GM21619 (cell line): ENCODE measurements around the gene FAM171A1.

Source experiments
- ATAC-seq: cut with Tn5 transposase; IDR thresholded peaks from one replicate; pipeline ENCODE4 v1.9.1; 2021; ENCODE audit not compliant: unreplicated experiment

The FAM171A1 gene

DNA sequence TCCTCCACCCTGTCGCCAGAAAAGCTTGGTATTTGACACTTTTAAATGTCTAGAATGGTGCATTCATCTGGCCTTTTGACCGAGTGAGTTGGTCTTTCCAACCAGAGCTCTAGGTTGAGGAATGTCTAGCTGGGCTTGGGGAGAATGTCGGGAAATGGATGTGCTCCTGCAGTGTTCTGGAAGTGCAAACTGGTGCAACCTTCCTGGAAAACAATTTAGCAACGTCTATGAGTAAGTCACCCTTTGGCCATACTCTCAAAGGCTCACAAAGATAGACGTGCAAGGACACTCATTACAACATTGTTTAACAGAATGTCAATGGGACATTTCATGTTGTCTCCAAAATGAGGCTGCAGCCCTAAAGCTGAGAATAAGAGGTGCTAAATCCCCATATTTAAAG, 190.4 kb downstream of the FAM171A1 start:
- ATAC-seq, result no peak

- no peak for ATAC-seq
These were observed 194.8 kb downstream of the FAM171A1 start for GRCh38 chr10:15176269-15176668.

DNA sequence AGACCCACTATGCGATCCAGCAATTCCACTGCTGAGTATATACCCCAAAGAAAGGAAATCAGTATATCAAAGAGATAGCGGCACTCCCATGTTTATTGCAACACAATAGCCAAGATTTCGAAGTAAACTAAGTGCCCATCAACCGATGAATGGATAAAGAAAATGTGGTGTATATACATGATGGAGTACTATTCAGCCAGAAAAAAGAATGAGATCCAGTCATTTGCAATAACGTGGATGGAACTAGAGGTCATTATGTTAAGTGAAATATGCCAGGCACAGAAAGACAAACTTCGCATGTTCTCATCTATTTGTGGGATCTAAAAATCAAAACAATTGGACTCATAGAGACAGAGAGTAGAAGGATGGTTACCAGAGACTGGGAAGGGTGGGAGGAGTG, 195.5 kb downstream of the FAM171A1 start:
- ATAC-seq, result no peak

GRCh38 chr10:15172306-15172840, 198.7 kb downstream of the FAM171A1 start:
- ATAC-seq, result no peak

DNA sequence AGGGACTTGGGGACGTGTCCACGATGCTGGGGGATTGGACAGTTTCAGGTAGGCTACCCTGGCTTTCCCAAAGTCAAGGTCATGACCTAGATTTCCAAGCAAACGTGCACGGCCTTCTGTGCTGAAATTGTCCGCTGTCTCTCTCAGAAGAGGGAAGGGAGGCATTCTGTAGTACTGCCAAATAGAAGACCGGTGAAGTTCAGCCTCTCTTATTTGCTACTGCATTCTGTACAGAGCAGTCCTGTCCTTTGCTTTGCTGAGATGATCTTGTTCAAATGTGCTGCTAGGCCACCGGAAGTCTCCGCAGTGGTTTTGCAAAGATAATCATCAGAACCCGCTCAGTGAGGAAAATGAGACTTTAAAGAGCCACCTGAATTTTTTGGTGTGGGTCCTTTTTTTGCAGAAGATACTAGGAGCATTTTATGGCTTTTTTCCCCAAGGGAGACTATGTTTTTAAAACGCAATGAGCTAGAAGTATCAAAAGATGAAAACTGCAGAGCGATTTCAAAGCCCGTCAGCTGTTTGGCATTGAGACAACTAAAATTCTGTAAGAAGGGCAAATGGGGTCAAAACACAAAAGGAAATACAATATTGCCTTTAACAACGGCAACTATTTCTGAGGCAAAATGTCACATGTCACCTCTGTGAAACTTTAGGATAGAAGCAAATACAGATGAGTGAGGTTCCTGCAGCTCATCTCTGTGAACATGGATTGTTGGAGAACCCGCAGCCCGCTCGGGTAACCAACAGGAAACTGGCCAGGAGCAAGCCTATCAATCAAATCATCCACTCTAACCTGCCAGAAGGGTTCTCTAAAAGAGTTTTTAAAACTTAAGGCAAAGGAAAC, 201.3 kb downstream of the FAM171A1 start:
- no peak for ATAC-seq

DNA sequence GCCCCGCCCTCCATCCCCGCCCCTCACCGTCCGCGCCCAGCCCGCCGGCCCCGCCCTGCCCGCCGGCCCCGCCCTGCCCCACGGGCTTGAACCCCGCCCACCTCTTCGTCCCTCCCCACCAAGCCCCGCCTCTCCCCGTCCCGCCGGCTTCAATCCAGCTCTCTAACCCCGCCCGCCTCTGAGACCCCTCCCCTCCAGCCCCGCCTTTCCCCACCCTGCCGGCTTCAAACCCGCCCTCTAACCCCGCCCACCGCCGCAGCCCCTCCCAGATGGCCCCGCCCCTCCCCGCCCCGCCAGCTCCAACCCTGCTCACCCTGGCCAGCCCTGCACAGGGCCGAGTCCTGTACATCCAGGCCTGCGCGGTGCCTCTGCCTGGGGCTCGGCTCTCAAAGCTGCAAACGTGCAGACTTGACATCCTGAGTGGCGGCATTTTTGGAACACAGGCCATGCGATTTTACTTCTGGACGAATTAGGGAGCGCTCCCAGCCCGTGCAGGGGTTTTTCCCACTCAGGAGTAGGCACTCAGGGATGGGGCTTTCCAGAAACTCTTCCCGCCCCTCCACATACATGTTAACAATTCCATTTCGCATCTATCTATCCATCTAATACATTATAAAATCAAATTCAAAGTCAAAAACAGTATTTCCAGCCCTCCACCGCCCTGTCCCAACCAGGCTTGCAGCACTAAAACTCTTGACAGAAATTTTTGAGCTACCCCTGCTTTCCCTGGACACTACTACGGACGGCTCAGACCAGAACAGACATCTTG, 202.1 kb downstream of the FAM171A1 start:
- peak; percentile 37 for ATAC-seq

GRCh38 chr10:15168291-15168785, 202.8 kb downstream of the FAM171A1 start, which contains the start of gene NMT2:
Gene NMT2, minus strand, starts transcription at chr10:15168693. Its CDS starts 81 bp downstream, at chr10:15168612.
- ATAC-seq, result peak; percentile 82

- peak; percentile 45 for ATAC-seq
These were observed 203.4 kb downstream of the FAM171A1 start for GRCh38 chr10:15167411-15168290.

DNA sequence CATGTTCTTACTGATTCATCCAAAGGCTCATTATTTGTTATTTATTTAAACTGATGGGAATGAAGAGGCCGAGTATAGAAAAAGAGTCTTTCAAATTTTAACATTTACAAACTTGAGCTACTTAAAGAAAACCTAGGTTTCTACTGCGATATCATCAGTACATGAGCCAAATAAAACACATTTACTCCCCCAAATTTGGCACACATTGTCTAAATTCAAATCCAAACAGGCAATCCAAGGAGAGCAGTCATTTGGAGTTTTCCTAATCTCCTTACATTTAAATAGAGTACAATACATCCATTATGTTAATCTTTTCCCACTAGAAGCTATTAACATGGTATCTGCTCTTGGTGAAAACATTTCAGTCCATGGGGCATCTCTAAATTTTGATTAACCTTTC, 204.8 kb downstream of the FAM171A1 start:
- no peak for ATAC-seq

DNA sequence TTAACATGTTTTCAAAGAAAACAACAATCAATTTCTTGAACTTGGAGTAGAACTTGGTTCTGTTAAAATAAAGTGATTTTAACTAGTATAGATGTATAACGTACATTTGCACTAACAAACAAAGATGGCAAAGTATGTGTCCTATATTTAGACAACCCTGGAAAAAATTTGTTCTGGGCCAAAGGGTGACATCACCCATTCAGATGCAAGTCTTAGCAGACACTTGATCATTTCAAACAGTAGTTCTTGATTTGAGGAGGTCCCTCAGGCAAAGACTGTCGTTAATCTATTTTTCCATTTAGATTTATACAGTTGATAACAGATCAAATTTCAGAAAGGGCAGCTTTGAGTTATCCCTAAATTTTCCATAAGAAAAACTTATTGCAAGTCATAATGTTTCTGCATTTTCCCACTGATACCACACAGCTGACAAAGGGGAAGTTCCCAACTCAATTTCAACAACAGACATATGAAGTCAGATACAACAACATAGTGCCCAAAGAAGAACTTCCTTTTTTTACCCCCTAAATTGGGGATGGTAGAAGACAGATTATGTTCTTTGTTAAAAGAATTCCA, 207.7 kb downstream of the FAM171A1 start:
- no peak for ATAC-seq
